GM23248 (cell line): ENCODE measurements around the gene MISP. TPM values are rescaled to one million over a fixed set of nuclear protein-coding genes. Genes with fewer than 3 reads are reported as not detected.
"Not testable (repeated sequence)": the region's sequence is repeated elsewhere in the genome, so short reads cannot be mapped to it uniquely, and the experiment has no call there.

Experiments used
- DNase-seq: peaks from one replicate; pipeline ENCODE4 v3.0.0-alpha.2; 2015
- H2AFZ ChIP-seq: fragments of 200-600 bp; sonication (generic); 2 replicates; pipeline ENCODE4 v1.6.1; 2016; ENCODE audit warnings: antibody characterized with exemption
- H3F3A ChIP-seq: fragments of 200-600 bp; sonication (generic); 2 replicates; pipeline ENCODE4 v1.6.1; 2016; ENCODE audit warnings: mild to moderate bottlenecking, antibody characterized with exemption, mixed run types; ENCODE audit not compliant: insufficient read depth
- H3K27ac ChIP-seq: fragments of 200-600 bp; sonication (generic); 2 replicates; pipeline ENCODE4 v1.5.1; 2016; ENCODE audit warnings: mild to moderate bottlenecking
- H3K27me3 ChIP-seq: fragments of 200-600 bp; sonication (generic); replicated peaks from 2 replicates; pipeline ENCODE4 v1.6.1; 2016; ENCODE audit warnings: mild to moderate bottlenecking; ENCODE audit not compliant: insufficient read depth
- H3K36me3 ChIP-seq: fragments of 200-600 bp; sonication (generic); 2 replicates; pipeline ENCODE4 v1.6.1; 2016; ENCODE audit warnings: low read depth, mild to moderate bottlenecking
- H3K4me1 ChIP-seq: fragments of 200-600 bp; sonication (generic); 2 replicates; pipeline ENCODE4 v1.6.1; 2016; ENCODE audit warnings: mild to moderate bottlenecking; ENCODE audit not compliant: insufficient read depth
- H3K4me2 ChIP-seq: fragments of 200-600 bp; sonication (generic); one replicate; pipeline ENCODE4 v1.6.1; 2016; ENCODE audit warnings: mild to moderate bottlenecking; ENCODE audit not compliant: unreplicated experiment
- H3K4me3 ChIP-seq: fragments of 200-600 bp; sonication (generic); 2 replicates; pipeline ENCODE4 v1.5.1; 2016; ENCODE audit warnings: mild to moderate bottlenecking
- H3K79me2 ChIP-seq: fragments of 200-600 bp; sonication (generic); 2 replicates; pipeline ENCODE4 v1.6.1; 2016; ENCODE audit warnings: mild to moderate bottlenecking; ENCODE audit not compliant: insufficient read depth
- H3K9ac ChIP-seq: fragments of 200-600 bp; sonication (generic); 2 replicates; pipeline ENCODE4 v1.6.1; 2016; ENCODE audit warnings: mild to moderate bottlenecking
- H3K9me2 ChIP-seq: fragments of 200-600 bp; sonication (generic); 2 replicates; pipeline ENCODE4 v1.6.1; 2016; ENCODE audit warnings: mixed run types, mild to moderate bottlenecking, moderate library complexity; ENCODE audit not compliant: insufficient read depth
- H3K9me3 ChIP-seq: fragments of 200-600 bp; sonication (generic); one replicate; pipeline ENCODE4 v1.6.1; 2017; ENCODE audit warnings: low read depth
- H4K20me1 ChIP-seq: fragments of 200-600 bp; sonication (generic); 2 replicates; pipeline ENCODE4 v1.6.0; 2016; ENCODE audit not compliant: insufficient read depth
- EZH2 ChIP-seq: fragments of 200-600 bp; sonication (generic); IDR thresholded peaks from 2 replicates; pipeline ENCODE4 v1.6.1; 2018; ENCODE audit warnings: antibody characterized with exemption, mild to moderate bottlenecking; ENCODE audit not compliant: insufficient read depth, poor library complexity, severe bottlenecking
- EZH2phosphoT487 ChIP-seq: fragments of 200-600 bp; sonication (generic); IDR thresholded peaks from 2 replicates; pipeline ENCODE4 v1.6.1; 2018; ENCODE audit warnings: antibody characterized with exemption, moderate library complexity, mild to moderate bottlenecking, low read depth; ENCODE audit not compliant: insufficient read depth
- WGBS, 2 experiments: methylation state at CpG; one replicate each; pipeline ENCODE4 v1.1.6; 2015 to 2017; ENCODE audit warnings: low lambda C conversion rate in 2 of 2, low coverage in 1 of 2; ENCODE audit errors: missing lambda C conversion rate in 2 of 2; 5-methylcytosine and 5-hydroxymethylcytosine counted together
- in situ Hi-C: fragments of 300-500 bp; cut with MboI; formaldehyde crosslinking; loops from 2 replicates; pipeline ENCODE4 v1.15.0; 2020
- polyA plus RNA-seq: library from polyadenylated mRNA; unstranded; fragments of >200 nt; fragmentation: Nextera tagmentation; extraction: Ambion mirVana; gene quantifications from 2 replicates; pipeline ENCODE4 v1.2.1, GENCODE V29; 2016
- total RNA-seq: library from RNA; depleted of rRNA; stranded (reverse); fragments of >200 nt; shearing (Covaris generic); gene quantifications from 2 replicates; pipeline ENCODE4 v1.2.3, GENCODE V29; 2014; rRNA removed

MISP gene
- total RNA-seq (not detected in 2 replicates), polyA plus RNA-seq (0.13 TPM in 1 of 2 replicates, not detected in the other)

DNA sequence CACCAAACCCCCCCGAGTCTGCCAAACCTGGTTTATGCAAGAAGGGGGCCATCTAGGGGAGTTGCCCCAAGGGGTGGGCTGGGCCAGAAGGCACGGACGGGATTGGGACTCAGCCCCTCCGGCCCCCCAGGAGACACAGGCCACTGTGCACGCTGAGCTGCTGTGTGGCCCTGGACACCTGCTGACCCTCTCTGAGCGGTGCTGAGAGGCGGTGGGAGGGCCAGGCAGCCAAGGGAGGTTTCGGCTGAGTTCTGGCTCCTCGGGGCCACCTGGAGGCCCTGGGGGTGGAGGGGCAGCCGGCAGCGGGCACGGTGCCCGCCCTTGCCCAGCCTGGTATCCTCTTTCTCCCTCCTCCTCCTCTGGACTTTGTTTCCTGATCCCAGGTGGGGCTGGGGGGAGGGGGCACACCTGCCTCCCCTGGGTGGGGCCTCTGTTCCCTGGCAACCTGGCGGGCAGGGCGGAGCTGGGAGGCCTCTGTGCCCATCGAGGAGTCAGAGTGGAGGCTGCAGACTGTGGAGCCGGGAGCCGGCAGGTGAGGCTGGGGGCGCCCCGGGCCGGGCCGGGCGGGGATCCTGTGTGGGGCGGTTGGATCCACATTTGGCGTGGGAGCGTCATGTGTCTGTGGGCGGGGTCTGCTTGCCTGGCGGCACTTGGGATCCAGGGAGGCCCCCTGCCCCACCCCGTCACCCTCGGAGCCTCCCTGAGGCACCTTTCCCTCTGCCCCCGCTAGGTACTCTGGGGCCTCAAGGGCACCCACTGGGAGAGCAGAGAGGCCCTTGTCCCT, at the start of gene MISP:
MISP (plus strand) TSS at position 473 of the 784 bp plus-strand sequence. CDS start 5,835 bp downstream, outside the sequence.
- Histone ChIP-seq H3K4me3 (no peak within 1 kb of the TSS), H4K20me1 (no peaks in the 10 kb centered on the region), H3K9me2 (no peaks in the 10 kb centered on the region), H2AFZ (peak within 1 kb of the TSS; percentile 81), H3K4me1 (peaks cover 10% of the 10 kb centered on the region; the same call in 1 of the 2 replicates), H3K27me3 (no peaks in the 10 kb centered on the region), H3K9ac (peak within 1 kb of the TSS; percentile 78), H3F3A (no peaks in the 10 kb centered on the region), H3K36me3 (no peaks in the 10 kb centered on the region), H3K9me3 (no peaks in the 10 kb centered on the region), H3K27ac (peak within 1 kb of the TSS; percentile 83), H3K79me2 (no peaks in the 10 kb centered on the region), H3K4me2 (peak within 1 kb of the TSS; percentile 29)
- WGBS, 2 experiments, result 54 to 74% methylated on average over 8 to 31 of the region's 31 CpGs
- TF ChIP-seq EZH2phosphoT487, result no peak
- no peak for TF ChIP-seq EZH2
- in situ Hi-C loops, result no loop called here
- no peak for DNase-seq

- DNase-seq, H3K9me2 ChIP-seq, H3K27ac ChIP-seq, H3K79me2 ChIP-seq, H3K4me2 ChIP-seq, H3K36me3 ChIP-seq, H3K27me3 ChIP-seq, H3K4me1 ChIP-seq, H3K4me3 ChIP-seq, H2AFZ ChIP-seq, H3F3A ChIP-seq, H3K9me3 ChIP-seq, H4K20me1 ChIP-seq, in situ Hi-C loops, H3K9ac ChIP-seq: not testable (repeated sequence)
- WGBS, 2 experiments, result 64 to 73% methylated on average over 6 of the region's 6 CpGs
Observed at GRCh38 chr19:702847-703246, 48.1 kb upstream of the MISP start.

DNA sequence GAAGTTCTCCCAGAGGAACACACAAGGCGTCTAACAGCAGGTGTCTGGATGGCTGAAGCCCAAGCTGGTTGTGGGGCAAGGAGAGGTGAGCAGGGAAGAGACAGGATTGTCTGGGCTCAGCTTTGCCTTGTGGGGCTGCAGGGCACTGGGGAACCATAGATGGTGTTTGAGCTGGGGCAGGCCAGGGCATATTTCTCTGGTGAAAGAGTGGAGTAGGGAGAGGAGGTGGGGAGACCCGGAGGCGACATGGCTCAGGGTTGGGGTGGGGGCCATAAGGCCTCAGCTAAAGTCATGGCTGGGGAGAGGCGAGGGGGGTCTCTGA, 47.6 kb upstream of the MISP start:
- Histone ChIP-seq H3K4me2 (no peak overlapping the region), H3K4me3 (no peak overlapping the region), H3F3A (peaks cover 7% of the 10 kb centered on the region; the same call in 1 of the 2 replicates), H3K79me2 (no peaks in the 10 kb centered on the region), H3K9me3 (no peaks in the 10 kb centered on the region), H3K36me3 (no peaks in the 10 kb centered on the region), H3K27ac (no peak overlapping the region), H2AFZ (no peak overlapping the region), H3K27me3 (0 out of 2 replicates have a peak, but pooled peaks cover 4% of the 10 kb centered on the region), H3K9ac (no peak overlapping the region), H4K20me1 (no peaks in the 10 kb centered on the region), H3K9me2 (no peaks in the 10 kb centered on the region), H3K4me1 (no peaks in the 10 kb centered on the region)
- DNase-seq, result no peak
- in situ Hi-C loops, result no loop called here
- no peak for TF ChIP-seq EZH2
- TF ChIP-seq EZH2phosphoT487, result no peak
- WGBS, 2 experiments, result 46 to 49% methylated on average over 4 of the region's 4 CpGs

DNA sequence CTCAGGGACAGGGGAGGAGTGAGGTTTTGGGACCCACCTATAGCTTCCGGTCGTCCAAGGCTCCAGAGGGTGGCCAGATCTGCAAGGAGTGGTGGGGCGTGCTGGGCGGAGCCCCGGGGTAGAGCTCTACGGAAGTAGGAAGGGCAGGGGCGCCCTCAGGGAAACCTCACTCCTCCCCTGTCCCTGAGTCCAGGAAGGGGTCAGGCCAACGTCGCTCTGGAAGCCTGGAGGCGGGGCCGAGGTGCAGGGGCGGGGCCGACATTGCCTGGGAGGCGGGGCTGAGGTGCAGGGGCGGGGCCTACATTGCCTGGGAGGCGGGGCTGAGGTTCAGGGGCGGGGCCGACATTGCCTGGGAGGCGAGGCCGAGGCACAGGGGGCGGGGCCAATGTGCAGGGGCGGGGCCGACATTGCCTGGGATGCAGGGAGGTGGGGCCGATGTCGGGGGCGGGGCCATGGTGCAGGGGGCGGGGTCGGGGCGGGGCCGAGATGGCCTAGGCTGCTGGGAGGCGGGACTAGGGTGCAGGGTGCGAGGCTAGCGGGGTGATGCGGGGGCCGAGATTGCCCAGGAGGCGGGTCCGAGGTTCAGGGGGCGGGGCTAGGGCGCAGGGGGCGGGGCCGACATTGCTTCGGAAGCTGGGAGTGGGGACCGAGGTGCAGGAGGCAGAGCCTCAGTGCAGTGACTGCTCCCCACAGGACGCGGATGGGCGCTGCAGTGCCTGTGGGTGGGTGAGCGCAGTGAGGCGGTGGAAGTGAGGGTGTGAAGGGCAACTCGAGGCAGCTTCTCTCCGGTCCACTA, 47.1 kb upstream of the MISP start:
- Histone ChIP-seq H3K9me3 (no peaks in the 10 kb centered on the region), H2AFZ (no peak overlapping the region), H3F3A (peaks cover 7% of the 10 kb centered on the region; the same call in 1 of the 2 replicates), H3K9ac (no peak overlapping the region), H3K36me3 (no peaks in the 10 kb centered on the region), H3K79me2 (no peaks in the 10 kb centered on the region), H3K4me3 (no peak overlapping the region), H3K4me1 (no peaks in the 10 kb centered on the region), H3K27me3 (0 out of 2 replicates have a peak, but pooled peaks cover 6% of the 10 kb centered on the region), H3K4me2 (no peak overlapping the region), H4K20me1 (no peaks in the 10 kb centered on the region), H3K27ac (no peak overlapping the region), H3K9me2 (no peaks in the 10 kb centered on the region)
- TF ChIP-seq EZH2, result no peak
- no peak for TF ChIP-seq EZH2phosphoT487
- WGBS, 2 experiments, result 10 to 19% methylated on average over 12 to 50 of the region's 50 CpGs
- peak; percentile 61 for DNase-seq
- in situ Hi-C loops, result no loop called here
